NB4 (cell line): ENCODE results near the gene QSOX1.

ENCODE experiments used
- POLR2A ChIP-seq: IDR thresholded peaks from 2 replicates; pipeline ENCODE4 v1.6.1; 2011; ENCODE audit warnings: mild to moderate bottlenecking; ENCODE audit not compliant: insufficient read length; ENCODE audit errors: extremely low read depth
- TF ChIP-seq, protein P1 (sequence below): IDR thresholded peaks from one replicate; pipeline ENCODE4 v1.5.1; 2012; ENCODE audit warnings: low read depth, low read length

- TF ChIP-seq, protein P1, sequence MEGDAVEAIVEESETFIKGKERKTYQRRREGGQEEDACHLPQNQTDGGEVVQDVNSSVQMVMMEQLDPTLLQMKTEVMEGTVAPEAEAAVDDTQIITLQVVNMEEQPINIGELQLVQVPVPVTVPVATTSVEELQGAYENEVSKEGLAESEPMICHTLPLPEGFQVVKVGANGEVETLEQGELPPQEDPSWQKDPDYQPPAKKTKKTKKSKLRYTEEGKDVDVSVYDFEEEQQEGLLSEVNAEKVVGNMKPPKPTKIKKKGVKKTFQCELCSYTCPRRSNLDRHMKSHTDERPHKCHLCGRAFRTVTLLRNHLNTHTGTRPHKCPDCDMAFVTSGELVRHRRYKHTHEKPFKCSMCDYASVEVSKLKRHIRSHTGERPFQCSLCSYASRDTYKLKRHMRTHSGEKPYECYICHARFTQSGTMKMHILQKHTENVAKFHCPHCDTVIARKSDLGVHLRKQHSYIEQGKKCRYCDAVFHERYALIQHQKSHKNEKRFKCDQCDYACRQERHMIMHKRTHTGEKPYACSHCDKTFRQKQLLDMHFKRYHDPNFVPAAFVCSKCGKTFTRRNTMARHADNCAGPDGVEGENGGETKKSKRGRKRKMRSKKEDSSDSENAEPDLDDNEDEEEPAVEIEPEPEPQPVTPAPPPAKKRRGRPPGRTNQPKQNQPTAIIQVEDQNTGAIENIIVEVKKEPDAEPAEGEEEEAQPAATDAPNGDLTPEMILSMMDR: no peak
- no peak for TF ChIP-seq POLR2A
Measured at GRCh38 chr1:180114396-180114945, 40.2 kb upstream of the QSOX1 start.
